GM19397 (cell line): ENCODE data around the gene DACH1.

Experiments
- ATAC-seq: cut with Tn5 transposase; IDR thresholded peaks from one replicate; pipeline ENCODE4 v1.9.1; 2021; ENCODE audit warnings: mild to moderate bottlenecking, moderate library complexity; ENCODE audit not compliant: unreplicated experiment

Gene DACH1

DNA sequence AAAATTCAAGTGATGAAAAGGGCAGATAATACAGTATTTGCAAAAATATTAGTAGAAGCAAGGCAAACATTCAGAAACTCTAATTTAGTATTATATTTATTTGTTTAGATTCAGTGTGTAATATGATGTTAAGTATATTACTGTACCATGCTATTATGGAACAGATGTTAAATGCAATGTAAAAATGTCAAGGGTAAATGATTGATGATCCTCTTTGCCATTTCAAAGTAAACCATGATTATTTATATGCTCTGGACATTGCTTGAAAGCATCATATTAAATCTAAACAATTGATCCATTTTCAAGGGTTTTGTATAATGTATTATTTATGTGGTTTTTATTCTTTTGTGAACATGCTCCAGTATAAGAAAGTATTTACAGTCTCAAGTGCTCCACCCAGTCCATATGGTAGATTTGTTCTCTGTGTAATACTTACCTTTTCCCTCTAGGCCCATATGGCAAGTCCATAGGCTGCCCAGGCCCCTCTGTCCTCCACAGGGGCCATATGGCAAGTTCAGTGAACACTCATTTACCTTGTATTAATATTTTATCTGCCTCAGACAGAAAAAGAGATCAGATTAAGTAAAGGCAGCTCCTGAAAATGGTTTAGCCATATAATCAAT, 353.5 kb downstream of the DACH1 start:
- no peak for ATAC-seq

DNA sequence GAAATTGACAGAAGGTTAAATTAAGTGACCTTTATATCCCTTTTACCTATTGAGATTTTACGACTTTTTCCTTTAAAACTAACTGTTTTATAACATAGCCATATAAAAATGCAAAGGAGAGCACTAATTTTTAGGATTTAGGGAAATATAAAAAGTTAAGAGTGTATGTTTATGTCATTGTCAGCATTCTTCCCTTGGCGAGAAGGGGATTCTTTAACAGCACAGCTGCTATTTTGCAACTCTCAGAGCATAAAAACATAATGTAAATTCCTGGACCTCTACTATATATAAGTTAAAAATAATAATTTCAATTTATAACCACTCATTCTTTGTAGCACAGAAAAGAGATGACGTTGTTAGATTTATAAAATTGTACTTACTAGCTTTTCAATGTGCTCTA, 363.2 kb downstream of the DACH1 start:
- ATAC-seq, result no peak

DNA sequence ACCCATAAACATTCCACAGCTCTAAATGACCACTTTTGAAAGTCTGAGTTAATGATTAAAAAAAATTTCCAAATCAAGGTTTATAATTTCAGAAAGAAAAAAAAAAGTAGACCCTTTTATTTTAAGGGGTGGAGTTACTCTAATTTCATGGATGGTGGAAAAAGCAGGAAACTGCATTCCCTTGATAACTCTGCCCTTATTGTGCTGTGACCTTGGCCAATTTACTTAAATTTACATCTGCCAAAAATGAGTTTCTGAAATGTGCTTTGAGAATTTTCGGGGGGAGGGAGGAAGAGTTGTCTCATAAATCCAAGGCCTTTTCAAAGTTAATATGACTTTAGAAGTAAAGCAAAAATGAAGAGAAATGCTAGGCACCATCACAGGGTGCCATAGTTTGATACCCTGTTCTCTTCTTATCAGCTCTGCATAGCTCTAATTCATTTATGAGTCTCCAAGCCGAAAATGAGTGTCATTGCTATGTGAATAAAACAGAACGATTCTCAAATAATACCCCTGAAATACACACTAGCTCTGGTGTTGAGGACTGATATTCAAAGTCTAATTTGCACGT, 367.0 kb downstream of the DACH1 start:
- ATAC-seq, result no peak

DNA sequence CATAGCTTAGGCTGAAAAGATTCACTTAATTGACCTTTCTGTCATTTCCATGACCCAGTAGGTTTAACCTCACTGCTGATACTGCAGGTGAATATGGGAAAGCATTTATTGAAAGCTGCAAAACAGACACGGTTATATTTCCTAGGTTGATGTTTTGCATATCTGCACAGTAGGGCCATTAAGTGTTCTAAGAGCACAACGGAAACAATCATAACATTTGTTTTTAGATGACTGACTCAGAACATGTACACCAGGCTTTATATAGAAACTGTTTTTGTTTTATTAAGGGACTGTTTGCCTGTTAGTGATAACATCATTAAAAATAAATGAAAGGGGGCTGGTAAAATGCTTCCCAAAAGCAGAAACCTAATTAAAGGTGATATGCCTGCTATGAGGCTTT, 367.8 kb downstream of the DACH1 start:
- ATAC-seq, result no peak

DNA sequence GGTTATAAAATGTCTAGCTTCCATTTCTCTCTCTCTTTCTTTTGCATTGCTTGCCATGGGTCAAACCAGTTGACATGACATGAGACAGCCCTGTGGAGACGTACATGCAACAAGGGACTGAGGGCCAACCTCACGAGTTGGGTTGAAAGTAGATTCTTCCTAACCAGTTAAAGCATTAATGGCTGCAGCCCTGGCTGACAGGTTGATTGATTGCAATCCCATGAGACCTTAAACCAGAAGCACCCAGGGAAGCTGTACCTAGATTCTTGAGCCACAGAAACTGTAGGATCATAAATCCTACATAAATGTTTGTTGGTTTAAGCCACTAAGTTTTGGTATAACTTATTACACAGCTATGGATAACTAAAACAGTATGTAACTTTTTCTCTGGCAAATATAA, 373.8 kb downstream of the DACH1 start:
- ATAC-seq, result no peak

DNA sequence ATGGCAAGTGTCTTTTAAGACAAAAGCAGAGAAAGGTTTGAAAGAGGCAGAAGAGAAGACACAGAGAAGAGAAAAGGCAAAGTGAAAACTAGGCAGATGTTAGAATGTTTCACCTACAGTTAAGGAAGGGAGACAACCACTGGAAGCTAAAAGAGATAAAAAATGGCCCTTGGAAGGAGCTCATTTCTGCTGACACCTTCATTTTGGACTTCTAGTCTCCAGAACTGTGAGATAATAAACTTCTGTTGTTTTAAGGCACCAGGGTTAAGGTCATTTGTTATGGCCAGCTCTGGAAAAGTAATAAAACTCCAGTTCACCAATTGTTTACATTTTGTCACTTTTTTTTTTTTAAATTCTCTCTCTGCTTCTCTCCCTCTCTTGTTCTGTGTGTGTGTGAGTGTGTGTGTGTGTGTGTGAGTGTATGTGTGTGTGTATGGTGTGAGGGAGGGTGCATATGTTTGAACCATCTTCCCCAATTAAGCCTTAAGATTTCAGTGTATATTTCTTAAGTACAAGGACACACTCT, 374.6 kb downstream of the DACH1 start:
- ATAC-seq, result no peak

DNA sequence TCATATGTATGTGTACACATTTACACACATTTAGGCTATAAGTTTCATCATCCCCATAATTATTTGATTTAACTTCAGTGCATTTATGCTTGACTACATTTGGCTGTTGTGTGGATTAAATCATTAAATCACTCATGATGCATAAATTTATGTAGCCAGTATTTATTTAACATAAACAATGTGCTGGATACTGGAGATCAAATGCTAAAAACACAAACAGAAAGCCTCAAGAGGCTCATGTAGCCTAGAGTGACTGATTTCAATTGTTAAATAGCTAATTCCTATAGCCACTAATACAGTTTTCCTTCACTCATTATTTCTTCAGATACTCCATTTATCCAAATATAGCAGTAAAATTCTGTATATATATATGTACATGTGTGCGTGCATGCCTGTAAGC, 376.0 kb downstream of the DACH1 start:
- ATAC-seq, result no peak

DNA sequence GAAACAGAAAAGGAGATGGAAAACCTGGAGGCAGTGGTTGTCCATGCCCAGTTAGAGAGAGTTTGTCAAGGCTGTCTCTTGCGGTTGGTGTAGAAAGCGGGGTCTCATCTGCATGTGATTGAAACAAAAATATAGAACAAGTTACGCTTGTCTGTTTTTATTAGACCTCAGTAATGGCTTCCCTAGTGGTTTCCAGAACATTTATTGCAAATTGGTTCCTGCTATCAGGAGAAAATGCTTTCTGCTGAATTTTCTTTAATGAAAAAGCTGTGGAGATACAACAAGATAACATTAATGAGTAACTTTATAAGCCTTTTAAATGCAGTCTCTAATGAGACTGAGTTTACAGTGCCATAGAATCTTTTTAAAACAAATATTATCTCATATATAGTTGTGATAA, 378.0 kb downstream of the DACH1 start:
- no peak for ATAC-seq

DNA sequence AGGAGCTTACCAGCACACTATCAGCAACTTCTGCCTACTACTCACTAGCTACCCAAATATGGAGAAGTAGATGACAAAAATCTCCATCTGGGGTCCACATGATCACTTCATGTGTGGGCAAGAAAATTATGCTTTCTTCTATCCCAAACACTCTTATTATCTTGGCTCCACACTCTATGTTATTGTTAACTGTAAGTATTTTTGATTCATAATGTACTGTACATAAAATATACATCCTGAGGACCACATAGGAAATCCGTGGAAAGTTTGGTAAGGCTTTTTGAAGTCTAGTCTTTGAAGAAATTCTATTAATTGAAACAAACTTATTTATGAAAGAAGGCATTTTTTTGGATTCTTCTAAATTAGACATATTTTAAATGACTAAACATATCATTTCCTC, 378.8 kb downstream of the DACH1 start:
- no peak for ATAC-seq

DNA sequence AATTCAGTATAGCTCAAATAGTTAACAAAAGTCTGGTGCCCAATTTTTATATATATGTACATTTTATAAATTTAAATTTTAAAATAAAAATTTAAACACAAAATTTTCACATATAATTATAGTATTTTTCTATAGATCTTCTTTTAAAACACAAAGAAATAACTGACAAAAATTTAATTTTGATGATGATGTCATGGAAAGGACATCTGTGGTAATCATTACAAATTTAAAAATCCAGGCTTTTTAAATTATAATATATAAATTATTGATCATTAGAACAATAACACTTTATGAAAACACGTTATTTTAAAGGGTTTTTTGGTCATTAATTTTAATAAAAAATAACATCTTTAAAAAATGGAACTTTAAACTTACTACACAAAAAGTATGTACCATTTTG, 381.1 kb downstream of the DACH1 start:
- no peak for ATAC-seq

DNA sequence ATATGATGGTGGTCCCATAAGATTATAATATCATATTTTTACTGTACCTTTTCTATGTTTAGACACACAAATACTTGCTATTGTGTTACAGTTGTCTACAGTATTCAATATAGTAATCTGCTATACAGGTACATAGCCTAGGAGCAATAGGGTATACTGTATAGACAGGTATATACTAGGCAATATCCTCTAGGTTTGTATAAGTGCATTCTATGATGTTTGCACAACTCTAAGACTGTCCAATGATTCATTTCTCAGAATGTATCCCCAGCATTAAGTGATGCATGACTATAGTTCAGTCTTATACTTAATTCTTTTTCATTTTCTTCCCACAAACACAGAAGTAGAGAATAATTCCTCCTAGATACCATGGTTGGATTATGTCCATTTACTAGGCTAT, 383.3 kb downstream of the DACH1 start:
- ATAC-seq, result no peak

DNA sequence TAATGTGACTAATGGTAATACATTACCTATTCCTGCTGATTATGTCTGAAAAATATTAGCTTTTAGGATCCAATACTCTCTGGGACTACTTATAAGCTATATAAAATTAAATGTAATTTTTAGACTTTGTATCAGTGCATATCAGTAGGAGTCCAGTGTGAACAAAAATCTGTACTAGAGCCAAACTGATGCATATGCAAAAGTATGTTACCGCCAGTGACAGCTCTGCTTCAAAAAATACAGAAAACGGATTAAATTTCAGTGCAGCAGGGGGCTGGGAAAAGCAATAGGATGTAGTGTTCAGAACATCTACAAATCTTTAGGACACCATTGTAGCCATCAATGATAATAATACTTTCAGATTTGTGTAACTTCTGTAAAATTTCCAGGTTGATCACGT, 385.5 kb downstream of the DACH1 start:
- no peak for ATAC-seq

DNA sequence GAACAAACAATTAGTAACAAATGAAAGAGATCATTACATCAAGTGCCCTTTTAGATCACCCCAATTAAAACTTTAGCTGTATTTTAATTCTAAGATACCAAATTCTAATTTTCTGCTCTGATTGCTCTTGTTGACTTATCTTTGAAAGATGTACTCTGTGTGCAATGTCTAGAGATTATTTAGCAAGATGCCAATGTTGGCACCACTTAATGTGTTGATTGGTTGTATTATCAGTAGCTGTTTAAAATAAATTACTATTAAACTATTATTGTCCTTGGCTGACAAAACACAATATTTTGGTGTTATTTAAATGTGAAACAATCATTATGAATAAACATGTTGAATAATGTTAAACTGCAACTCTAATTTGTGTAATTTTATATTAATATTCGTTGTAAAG, 386.0 kb downstream of the DACH1 start:
- ATAC-seq, result no peak

DNA sequence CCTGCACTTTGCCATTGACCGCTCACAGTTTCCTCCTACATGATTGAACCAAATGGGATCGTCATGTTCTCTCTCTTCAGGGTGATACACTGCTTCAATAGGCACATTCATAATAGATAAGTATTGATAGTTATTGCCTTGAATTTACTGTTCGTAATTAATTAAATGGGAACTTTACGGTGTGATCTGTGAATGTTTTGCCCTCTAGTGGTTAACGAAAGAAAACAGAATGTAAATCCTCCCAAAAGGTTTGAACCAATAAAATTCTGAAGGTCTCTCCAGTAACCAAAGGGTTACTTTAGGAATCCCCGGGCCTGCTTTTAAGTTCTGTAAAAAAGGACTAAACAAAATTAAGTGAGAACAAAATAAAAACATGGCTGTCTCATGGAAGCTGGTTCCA, 389.3 kb downstream of the DACH1 start:
- no peak for ATAC-seq

DNA sequence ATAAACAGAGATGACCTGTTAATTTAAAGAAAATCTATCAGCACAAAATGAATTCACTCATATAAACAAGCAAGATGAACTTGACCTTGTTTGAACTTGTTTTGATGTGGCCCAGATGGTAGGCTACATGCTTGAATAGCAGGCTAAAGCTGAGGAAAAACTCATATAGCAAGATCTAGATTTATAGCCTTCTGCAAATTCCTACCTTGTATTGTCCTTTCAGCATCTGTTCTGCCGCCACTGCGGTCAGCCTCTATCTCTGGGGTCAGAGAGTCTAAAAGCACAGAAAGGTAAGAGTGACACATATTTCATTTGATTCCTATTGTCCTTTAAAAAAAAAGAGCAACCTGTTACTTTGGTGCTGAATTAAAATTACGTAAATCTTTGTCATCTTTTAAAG, 392.1 kb downstream of the DACH1 start:
- no peak for ATAC-seq

DNA sequence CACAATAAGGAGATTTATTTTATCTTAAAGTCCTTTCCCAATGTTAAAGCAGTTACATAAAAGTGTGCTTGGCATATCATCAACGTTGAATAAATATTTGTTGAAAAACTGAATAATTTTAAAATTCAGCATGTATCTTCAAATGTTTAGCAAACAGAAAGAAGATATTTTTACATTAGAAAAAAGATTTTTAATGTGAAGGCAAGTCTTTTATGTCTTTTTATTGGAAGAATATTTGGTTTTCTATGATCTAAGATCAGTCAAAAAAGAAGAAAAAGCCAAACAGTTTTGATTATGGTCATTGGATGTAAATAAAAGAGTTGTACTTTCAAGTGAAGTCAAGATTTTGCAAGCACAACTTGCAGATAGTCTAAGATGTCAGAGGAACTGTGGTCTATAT, 397.4 kb downstream of the DACH1 start:
- ATAC-seq, result no peak

DNA sequence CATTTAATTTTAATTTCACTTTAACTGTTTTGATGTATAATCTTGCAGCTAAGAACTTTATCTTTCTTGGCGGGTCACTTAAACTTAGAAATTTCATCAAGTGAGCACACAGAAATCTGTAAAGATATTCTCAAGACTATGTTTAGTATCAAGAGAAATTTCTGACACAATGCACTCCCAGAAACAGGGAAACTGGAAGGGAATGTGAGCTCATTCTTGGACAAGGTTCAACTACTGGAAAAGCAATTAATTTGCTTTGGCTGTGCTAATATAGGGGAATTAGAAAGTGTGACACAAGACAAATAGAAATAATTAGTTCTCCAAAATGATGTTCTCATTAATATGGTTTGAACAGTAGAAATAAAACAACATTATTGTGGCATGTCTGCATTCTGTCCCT, 402.3 kb downstream of the DACH1 start:
- no peak for ATAC-seq

DNA sequence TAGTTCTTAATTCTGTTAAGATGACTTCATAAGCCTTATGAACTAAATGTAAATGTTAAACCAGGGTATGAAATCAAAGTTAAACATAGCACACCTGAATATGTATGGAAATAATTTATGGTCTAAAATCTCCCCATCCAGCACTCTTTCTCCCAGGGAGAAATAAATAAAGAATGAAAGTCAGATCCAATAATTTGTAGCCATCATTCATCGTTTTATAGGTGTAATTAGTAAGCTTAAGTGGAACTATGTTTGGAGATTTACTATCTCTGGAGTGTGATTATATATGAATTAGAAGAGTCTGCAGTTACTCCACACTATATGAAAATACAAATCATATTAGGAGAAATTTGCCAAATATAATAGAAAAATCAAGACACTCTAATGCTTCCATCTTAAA, 405.1 kb downstream of the DACH1 start:
- ATAC-seq, result no peak

DNA sequence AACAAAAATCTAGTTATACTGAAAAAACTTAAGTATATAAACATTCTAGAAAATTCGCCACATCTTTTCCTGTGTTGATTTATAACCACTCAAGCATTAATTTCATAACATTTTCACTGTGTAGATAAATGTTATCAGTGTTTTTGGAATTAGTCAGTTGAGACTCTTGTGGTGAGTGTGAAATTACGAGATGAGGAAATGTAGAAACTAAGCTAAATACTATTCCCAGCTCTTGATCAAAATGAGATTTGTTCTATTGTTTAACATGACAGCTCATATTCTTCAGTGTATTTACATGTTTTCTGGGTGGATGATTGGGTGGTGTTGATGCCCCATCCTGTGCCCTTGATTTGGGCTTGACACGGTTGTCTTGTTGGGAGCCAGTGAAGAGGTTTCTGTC, 406.8 kb downstream of the DACH1 start:
- ATAC-seq, result no peak

DNA sequence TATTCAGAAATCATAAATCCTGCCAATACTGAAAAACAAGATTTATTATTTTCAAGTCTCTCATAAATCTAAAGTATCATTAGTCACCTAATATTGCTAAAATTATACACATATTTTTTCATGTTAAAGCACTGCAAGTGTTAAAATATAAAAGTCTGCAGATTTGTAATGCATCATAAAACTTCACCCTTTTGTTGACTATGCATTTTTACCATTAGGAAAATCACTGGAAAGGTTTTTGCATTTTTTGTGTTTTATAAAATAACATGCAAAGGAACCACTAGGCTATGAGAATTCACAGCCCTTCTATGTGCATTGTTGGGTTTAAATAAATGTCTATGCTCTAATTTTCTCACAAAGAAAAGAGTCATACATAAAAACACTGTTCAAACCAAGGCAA, 407.3 kb downstream of the DACH1 start:
- ATAC-seq, result no peak

DNA sequence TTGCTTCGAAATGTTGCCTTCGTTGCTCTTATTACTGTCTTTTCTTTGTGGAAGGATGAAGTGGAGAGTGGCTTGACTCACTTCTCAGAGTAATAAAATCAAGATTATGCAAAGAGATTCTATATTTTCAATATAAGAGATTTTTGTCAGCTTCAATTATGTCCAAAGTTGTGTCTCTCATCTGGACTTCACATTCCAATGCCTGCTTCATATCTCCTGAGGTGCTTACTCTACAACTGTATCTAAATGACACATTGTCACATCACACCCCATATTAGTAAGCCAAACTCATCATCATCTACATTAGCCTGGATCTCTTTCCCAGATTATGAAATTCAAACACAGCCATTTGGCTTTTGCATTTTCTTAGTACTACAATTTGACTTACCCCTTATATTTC, 409.4 kb downstream of the DACH1 start:
- no peak for ATAC-seq

DNA sequence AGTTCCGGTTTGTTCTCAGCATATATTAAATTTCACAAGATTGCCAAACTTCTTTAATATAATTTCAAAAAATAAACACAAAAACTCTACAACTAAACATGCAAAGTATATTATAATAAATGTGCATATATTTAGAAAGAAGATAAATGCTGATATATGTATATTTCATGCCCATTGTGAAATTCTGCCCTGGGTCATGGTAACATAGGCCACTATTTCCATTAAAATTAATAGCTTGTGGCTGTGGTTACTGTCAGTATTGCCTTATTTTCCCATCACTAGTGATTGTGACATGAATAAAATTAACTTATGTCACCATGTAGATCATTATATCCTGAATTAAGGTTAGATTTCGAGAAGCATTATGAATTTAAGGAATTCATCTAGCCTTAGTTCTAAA, 410.9 kb downstream of the DACH1 start:
- no peak for ATAC-seq

DNA sequence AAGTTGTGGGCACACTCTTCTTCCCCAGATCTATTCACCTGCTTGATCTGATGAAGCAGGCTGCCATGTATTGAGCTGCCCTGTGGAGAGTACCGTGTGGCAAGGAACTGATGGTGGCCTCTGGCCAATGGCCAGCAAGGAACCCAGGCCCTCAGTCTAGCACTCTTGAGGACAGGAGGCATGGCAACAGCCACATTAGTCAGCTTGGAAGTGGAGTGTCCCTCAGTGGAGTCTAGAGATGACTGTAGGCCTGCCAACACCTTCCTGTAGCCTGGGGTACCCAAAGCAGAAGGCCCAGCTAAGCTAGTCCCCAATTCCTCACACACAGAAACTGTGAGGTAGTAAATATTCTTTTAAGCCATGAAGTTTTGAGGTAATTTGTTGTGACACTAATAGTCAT, 412.5 kb downstream of the DACH1 start:
- no peak for ATAC-seq
